Measurements from ENCODE around the gene FILIP1.
"Not testable (repeated sequence)": the region's sequence is repeated elsewhere in the genome, so short reads cannot be mapped to it uniquely, and the experiment has no call there.

The FILIP1 gene

GRCh38 chr6:75449630-75450206, 43.9 kb downstream of the FILIP1 start:
- no peak for DNase-seq (ENCODE audit: low read depth in 3 of 3)

DNA sequence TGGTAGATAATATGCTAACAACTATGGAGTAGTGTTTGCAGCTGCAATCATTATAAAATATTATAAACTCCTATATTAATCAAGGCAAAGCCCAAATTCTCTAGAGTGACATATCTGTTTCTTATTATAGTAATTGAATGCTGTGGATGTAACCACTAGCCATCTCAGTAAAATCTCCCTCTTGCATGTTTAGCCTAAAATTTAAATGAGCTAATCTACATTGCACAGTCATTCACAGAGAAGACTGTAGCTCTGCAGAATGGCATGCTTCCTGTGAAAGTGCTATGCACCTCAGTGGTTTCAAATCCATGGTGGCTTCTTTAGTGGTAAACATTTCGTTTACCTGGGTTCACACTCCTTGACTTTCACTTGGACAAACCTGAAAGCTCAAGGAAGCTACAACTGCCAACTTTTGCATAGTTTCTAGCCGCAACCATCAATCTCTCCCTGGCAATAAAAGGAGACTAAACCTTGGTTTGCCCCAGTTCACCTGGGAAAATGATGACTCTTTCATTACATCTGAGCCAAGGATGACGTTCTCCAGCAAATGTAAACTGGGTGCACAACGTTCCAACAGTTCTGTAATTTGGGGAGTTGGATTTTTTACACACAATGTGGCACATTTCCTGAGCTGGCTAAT, 47.2 kb downstream of the FILIP1 start:
- DNase-seq (ENCODE audit: low read depth in 3 of 3): no peak

DNA sequence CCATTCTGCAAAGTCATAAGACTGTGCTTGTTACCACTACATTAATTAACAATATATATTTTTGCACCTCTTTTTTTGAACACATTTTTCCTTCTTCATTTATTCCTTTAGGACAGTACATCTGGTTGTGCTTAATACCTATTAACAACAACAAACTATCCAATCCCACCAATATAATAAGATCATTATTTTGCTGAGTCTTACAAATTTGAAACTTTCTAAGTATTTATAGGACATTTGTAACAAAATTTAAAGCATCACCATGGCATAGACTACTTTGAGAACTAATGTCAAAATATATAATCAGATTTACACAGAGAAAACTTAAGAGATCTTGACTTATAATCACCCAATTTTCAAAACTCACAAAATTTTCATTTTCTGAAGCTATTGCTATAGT, 47.9 kb downstream of the FILIP1 start:
- DNase-seq (ENCODE audit: low read depth in 3 of 3): no peak

GRCh38 chr6:75444899-75445298, 48.7 kb downstream of the FILIP1 start:
- no peak for DNase-seq (ENCODE audit: low read depth in 3 of 3)

DNA sequence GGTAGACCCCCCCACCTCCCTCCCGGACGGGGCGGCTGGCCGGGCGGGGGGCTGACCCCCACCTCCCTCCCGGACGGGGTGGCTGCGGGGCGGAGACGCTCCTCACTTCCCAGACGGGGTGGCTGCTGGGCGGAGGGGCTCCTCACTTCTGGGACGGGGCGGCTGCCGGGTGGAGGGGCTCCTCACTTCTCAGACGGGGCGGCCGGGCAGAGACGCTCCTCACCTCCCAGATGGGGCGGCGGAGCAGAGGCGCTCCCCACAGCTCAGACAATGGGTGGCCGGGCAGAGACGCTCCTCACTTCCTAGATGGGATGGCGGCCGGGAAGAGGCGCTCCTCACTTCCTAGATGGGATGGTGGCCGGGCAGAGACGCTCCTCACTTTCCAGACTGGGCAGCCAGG, 51.7 kb downstream of the FILIP1 start:
- DNase-seq (ENCODE audit: low read depth in 3 of 3): not testable (repeated sequence)

DNA sequence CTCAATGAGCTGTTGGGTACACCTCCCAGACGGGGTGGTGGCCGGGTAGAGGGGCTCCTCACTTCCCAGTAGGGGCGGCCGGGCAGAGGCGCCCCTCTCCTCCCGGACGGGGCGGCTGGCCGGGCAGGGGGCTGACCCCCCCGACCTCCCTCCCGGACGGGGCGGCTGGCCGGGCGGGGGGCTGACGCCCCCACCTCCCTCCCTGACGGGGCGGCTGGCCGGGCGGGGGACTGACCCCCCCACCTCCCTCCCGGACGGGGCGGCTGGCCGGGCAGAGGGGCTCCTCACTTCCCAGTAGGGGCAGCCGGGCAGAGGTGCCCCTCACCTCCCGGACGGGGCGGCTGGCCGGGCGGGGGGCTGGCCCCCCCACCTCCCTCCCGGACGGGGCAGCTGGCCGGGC, 52.1 kb downstream of the FILIP1 start:
- not testable (repeated sequence) for DNase-seq (ENCODE audit: low read depth in 3 of 3)

DNA sequence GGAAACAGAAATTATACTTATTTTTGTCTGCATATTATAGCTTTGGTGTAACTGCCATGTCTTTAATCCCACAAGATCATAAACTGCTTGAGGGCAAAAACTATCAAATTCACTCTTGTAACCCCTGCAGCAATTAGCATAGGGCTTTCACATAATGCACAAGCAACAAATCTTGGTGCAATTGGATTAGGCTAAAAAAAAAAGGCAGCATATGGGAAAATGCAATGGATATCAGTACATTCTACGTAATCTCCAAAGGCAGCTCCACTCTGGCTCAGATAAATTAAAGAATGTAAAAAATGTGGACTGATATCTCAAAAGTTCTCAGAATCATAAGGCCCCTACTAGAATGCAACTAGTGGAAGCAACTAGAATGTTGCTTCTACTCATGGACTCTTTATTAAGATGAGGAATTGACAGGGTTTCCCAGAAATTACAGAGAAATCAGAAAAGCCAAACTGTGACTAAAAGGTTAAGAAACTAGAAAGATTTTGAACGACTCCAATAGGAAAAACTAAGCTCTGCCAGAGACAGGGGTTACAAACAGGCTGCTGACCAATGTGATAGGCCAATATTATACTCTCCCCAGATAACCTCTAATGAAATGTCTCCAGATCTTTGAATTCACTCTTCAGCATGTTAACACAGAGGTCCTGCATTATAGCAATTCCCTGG, 55.0 kb downstream of the FILIP1 start:
- no peak for DNase-seq (ENCODE audit: low read depth in 3 of 3)

DNA sequence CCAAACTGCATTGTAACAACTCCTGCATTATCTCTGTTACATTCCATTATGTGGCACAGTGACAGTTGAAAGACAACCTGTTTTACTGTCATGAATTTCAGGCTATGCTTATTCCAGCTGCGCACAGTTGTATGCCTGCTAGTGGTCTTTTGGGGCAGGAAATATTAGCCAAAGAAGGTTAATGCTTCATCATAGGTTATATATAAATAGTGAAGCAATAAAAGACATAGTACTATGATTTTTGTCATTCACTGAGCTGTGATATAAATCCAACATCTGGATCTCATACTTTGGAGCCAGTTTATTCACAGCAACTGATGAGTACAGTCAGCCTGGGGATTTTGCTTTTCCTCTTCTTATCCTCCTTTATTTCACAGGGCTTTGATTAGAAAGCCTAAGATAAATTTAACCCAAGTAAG, 55.6 kb downstream of the FILIP1 start:
- DNase-seq (ENCODE audit: low read depth in 3 of 3): no peak

DNA sequence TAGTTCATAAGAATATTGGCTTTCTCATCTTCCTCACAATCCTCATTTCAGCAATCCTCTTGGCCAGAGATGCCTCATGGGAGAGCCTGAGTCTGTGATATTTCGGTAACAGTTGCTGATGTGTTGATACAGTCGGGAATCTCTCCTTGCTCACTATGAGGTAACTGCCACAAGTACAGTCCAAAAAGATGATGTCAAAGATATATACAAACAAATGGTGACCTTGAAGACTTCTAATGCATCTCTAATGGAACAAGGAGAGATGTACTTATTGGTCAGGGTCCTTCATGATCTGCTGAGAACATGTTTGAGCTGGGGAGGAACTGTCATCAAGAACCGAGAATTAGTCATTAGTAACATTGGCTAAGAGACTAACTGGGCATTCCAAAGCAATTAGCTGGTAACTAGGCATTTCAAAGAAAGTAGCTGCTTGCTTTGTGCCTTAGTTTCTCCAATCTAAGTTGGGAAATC, 56.1 kb downstream of the FILIP1 start:
- DNase-seq (ENCODE audit: low read depth in 3 of 3): no peak

GRCh38 chr6:75436869-75437268, 56.7 kb downstream of the FILIP1 start:
- no peak for DNase-seq (ENCODE audit: low read depth in 3 of 3)

GRCh38 chr6:75432809-75433208, 60.8 kb downstream of the FILIP1 start:
- not testable (repeated sequence) for DNase-seq (ENCODE audit: low read depth in 3 of 3)

GRCh38 chr6:75431379-75431778, 62.2 kb downstream of the FILIP1 start:
- DNase-seq (ENCODE audit: low read depth in 3 of 3): no peak

GRCh38 chr6:75430631-75431325, 62.8 kb downstream of the FILIP1 start:
- DNase-seq (ENCODE audit: low read depth in 3 of 3): no peak

- no peak for DNase-seq (ENCODE audit: low read depth in 3 of 3)
Observed at GRCh38 chr6:75429061-75429703, 64.4 kb downstream of the FILIP1 start.

DNA sequence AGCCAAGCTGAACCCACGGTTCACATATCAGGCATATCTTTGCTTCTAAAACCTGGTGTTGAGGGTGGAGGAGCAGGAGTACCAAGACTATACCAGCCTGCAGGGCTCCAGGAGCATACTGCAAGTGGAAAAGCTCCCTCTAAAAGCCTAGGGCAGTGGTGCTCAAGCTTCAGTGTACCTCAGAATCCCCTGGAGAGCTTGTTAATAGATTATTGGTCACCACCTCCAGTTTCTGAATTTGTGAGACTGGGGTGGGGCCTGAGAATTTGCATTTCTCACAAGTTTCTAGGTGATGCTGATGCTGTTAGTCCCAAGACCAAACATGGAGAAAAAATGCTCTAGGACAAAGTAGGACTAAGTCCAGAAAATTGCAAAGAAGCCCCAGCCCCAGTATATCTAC, 65.4 kb downstream of the FILIP1 start:
- DNase-seq (ENCODE audit: low read depth in 3 of 3): no peak

- DNase-seq (ENCODE audit: low read depth in 3 of 3): no peak
Observed at GRCh38 chr6:75427329-75427728, 66.3 kb downstream of the FILIP1 start.

GRCh38 chr6:75424618-75425548, 68.7 kb downstream of the FILIP1 start:
- DNase-seq (ENCODE audit: low read depth in 3 of 3): no peak

DNA sequence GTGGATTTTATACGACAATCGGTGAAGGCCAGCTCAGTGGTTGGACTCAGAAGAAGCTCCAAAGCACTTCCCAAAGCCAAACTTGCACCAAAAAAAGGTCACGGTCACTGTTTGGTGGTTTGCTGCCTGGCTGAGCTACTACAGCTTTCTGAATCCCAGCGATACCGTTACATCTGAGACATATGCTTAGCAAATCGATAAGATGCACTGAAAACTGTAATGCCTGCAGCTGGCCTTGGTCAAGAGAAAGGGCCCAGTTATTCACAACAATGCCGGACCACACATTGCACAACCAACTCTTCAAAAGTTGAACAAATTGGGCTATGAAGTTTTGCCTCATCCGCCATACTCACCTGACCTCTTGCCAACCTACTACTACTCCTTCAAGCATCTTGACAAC, 70.2 kb downstream of the FILIP1 start:
- DNase-seq (ENCODE audit: low read depth in 3 of 3): no peak

GRCh38 chr6:75422024-75422639, 71.5 kb downstream of the FILIP1 start:
- no peak for DNase-seq (ENCODE audit: low read depth in 3 of 3)

DNA sequence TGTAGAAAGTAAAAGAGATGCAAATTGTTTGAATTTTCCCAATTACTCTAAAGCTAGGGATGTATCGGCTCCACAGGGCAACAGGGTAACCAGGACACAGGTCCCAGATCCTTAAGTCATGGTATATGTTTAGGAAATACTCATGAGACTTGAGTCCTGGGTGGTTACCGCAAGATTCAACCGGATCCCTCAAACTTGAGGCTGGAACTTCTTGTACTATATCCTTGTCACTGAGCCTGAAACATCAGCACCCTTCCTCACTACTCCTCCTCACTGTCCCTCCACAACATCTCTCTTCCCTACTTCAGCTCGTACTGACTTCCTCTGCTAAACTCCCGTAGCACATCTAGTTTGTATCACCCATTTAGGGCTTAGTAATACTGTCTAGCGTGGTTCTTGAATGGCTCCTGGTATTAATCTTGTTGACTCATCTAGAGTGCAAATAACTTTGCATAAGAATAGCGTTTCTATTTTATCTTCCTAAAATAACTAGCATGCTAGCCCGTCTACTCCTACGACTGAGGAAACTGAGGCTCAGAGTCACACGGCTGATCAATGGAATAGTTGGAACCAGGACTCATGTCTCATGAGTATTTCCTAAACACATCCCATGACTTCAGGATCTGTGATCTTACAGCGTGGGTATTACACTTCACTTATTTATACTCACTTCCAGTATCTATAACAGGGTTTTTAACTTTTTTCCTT, 72.1 kb downstream of the FILIP1 start:
- DNase-seq (ENCODE audit: low read depth in 3 of 3): no peak
